ENCODE results near the gene HES4.
"Not testable (repeated sequence)": the region's sequence is repeated elsewhere in the genome, so short reads cannot be mapped to it uniquely, and the experiment has no call there.

Gene HES4

DNA sequence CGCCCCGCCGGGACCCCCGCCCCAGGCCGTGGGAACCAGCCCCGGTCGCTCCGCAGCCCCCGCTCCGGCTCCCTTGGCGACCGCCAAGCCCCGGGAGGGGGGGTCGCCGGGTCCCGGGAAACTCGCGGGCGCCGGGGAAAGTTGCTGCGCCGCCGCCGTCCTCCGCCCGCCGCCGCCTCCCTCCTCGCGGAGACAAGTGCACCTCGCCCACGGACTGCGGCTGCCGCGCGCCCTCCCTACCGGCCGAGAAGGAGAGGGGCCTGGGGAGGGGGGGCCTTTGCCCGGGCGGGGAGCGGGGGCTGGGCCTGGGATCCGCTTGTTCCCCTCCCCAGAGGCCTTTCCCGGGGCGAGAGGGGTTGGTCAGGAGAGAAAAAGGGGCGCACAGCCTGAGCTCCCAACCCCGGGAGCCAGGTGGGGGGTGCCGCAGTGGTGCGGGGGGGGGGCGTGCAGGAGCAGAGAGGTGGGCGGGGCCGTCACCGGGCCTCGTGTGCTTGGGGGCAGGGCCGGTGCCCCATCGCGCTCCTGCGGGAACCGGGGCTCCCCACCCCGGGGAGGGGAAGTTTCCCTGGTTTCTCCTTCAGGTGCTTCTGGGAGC lies 20.6 kb upstream of the HES4 start:
- no peak for TF ChIP-seq TAF1 (IDR thresholded peaks at IDR 0.05; ENCODE audit: low read depth, low read length)
- TF ChIP-seq SPI1 (IDR thresholded peaks at IDR 0.05; ENCODE audit: low read depth, low read length) = no peak
- no peak for TF ChIP-seq PAX5 (IDR thresholded peaks at IDR 0.05; ENCODE audit: insufficient read depth, low read length, severe bottlenecking)
- no peak for TF ChIP-seq POLR2AphosphoS5 (IDR thresholded peaks at IDR 0.05; ENCODE audit: low read depth, low read length)
- no peak for TF ChIP-seq POU2F2 (IDR thresholded peaks at IDR 0.05; ENCODE audit: low read depth, low read length)
- no peak for TF ChIP-seq POLR2A (IDR thresholded peaks at IDR 0.05; ENCODE audit: low read depth, low read length)
- FAIRE-seq (no peak), DNase-seq (ENCODE audit: insufficient read length, low spot score) (peak; percentile 63)

DNA sequence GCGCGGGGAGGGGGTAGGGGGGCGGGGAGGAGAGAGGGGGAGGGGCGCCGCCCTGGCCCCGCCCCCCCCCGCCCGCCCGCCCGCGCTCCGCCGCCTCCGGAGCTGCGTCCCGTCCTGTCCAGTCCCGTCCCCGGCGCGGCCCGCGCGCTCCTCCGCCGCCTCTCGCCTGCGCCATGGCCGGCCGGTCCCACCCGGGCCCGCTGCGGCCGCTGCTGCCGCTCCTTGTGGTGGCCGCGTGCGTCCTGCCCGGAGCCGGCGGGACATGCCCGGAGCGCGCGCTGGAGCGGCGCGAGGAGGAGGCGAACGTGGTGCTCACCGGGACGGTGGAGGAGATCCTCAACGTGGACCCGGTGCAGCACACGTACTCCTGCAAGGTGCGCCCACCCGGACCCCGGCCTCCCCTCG lies 20.1 kb upstream of the HES4 start, which contains the start of gene AGRN:
AGRN (plus strand) TSS at position 121 of the 405 bp plus-strand sequence; CDS start at position 174, 53 bp downstream.
- peak; percentile 58 for FAIRE-seq
- DNase-seq (ENCODE audit: insufficient read length, low spot score) = peak; percentile 73

DNA sequence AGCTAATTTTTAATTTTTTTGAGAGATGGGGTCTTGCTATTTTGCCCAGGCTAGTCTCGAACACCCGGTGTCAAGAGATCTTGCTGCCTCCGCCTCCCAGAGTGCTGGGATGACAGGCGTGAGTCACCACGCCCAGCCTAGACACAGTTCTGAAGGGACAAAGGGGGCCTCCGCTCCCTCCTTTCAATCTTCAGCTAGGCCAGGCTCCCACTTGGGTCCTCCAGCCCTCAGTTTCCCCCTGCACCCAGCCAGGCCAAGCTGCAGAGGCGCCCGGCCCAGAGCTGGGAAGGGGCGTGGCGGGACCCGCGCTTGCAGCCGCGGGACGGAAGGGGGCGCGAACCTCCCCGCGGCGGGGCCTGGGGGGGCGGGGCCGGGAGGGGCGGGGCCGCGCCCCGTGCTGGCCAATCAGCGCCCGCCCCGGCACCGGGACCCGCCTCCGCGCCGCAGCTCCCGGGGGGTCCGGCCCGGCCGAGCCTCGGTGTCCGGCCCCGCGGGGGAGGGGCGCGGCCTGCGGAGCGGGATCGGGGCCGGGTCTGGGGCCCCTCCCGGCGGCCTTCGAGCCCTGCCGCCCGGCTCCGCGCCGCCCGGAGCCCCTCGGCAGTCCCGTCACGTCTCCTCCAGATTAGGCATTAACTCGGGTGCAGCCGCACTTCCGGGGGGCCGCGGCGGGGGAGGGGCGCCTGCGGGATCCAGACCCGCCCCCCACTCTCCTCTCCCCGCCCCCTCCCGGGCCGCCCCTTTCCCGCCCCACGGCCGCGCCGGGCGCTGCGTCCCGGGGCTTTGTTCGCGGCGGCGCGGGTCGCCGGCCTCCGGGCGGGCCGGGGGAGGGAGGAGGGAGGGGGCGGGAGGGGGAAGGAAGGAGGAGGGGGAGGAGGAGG lies 19.5 kb upstream of the HES4 start:
- FAIRE-seq = peak; percentile 78

More for the DNA sequence above, 20.1 kb upstream of the HES4 start, which contains the start of gene AGRN:
- no peak for TF ChIP-seq SPI1 (IDR thresholded peaks at IDR 0.05; ENCODE audit: low read depth, low read length)
- TF ChIP-seq PAX5 (IDR thresholded peaks at IDR 0.05; ENCODE audit: insufficient read depth, low read length, severe bottlenecking) = no peak
- TF ChIP-seq POLR2A (IDR thresholded peaks at IDR 0.05; ENCODE audit: low read depth, low read length) = no peak
- no peak for TF ChIP-seq POLR2AphosphoS5 (IDR thresholded peaks at IDR 0.05; ENCODE audit: low read depth, low read length)
- TF ChIP-seq POU2F2 (IDR thresholded peaks at IDR 0.05; ENCODE audit: low read depth, low read length) = no peak
- no peak for TF ChIP-seq TAF1 (IDR thresholded peaks at IDR 0.05; ENCODE audit: low read depth, low read length)

DNA sequence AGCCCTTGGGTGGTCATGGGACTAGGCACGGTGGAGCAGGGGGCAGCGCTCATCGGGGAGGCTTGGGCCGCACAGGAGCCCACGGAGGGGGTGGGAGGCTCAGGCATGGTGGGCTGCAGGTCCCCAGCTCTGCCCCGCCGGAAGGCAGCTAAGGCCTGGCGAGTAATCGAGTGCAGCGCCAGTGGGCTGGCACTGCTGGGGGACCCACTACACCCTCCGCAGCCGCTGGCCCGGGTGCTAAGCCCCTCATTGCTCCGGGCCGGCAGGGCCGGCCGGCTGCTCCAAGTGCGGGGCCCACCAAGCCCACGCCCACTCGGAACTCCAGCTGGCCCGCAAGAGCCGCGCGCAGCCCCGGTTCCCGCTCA lies 18.4 kb upstream of the HES4 start:
- DNase-seq (ENCODE audit: insufficient read length, low spot score); FAIRE-seq: not testable (repeated sequence)

More for the DNA sequence above, 19.5 kb upstream of the HES4 start:
- DNase-seq (ENCODE audit: insufficient read length, low spot score) = peak; percentile 96
- TF ChIP-seq POU2F2 (IDR thresholded peaks at IDR 0.05; ENCODE audit: low read depth, low read length) (no peak), TAF1 (IDR thresholded peaks at IDR 0.05; ENCODE audit: low read depth, low read length) (no peak), PAX5 (IDR thresholded peaks at IDR 0.05; ENCODE audit: insufficient read depth, low read length, severe bottlenecking) (no peak)

DNA sequence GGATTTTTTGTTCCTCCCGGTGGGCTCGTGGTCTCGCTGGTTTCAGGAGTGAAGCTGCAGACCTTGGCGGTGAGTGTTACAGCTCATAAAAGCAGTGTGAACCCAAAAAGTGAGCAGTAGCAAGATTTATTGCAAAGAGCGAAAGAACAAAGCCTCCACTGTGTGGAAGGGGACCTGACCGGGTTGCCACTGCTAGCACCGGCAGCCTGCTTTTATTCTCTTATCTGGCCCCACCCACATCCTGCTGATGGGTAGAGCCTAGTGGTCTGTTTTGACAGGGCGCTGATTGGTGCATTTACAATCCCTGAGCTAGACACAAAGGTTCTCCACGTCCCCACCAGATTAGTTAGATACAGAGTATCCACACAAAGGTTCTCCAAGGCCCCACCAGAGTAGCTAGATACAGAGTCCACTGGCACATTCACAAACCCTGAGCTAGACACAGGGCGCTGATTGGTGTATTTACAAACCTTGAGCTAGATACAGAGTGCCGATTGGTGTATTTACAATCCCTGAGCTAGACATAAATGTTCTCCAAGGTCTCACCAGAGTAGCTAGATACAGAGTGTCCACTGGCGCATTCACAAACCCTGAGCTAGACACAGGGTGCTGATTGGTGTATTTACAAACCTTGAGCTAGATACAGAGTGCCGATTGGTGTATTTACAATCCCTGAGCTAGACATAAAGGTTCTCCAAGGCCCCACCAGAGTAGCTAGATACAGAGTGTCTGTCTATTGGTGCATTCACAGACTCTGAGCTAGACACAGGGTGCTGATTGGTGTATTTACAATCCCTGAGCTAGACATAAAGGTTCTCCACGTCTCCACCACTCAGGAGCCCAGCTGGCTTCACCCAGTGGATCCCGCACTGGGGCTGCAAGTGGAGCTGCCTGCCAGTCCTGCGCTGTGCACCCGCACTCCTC lies 17.8 kb upstream of the HES4 start:
- FAIRE-seq; DNase-seq (ENCODE audit: insufficient read length, low spot score): not testable (repeated sequence)

DNA sequence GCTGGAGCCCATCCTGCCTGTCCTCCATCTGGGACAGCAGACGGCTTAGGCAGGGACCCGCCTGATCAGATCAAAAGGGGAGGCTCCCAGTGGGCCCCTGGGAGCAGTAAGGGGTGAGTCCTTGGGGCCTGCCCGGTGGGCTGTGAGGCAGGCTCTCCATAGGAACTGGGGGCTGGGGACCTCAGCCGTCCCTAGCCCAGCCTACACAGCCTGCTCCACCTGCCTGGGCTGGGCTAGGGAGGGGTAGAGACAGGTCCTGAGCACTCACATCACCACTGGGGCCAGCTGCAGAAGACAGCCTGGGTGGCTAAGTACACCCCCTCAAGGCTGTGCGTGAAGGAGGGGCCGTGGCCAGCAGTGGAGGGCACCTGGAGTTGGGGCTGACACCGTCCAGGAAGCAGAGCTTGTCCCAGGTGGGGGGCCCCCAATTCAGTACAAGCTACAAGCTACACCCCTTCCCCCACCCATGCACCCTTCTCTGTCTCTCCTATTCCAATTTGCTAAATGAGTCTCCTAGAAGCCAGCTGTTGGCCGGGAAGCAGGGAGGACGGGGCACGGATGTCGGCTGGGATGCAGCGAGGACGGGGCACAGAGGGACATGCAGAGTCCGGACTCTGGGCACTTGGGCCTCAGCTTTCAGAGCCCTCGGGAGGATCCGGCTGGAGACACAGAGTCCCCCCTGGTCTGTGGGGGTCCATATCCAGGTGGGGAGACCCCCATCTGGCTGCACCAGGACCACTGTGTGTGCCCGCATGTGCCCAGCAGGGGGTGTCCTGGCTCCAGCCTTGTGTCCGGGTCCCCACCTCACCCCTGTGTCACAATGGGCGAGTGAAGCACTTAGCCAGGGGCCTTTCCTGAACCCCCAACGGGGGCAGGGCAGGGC lies 15.1 kb upstream of the HES4 start:
- DNase-seq (ENCODE audit: insufficient read length, low spot score) (no peak), FAIRE-seq (peak; percentile 28)
- TF ChIP-seq TAF1 (IDR thresholded peaks at IDR 0.05; ENCODE audit: low read depth, low read length) = no peak
- no peak for TF ChIP-seq POU2F2 (IDR thresholded peaks at IDR 0.05; ENCODE audit: low read depth, low read length)
- no peak for TF ChIP-seq SPI1 (IDR thresholded peaks at IDR 0.05; ENCODE audit: low read depth, low read length)
- no peak for TF ChIP-seq PAX5 (IDR thresholded peaks at IDR 0.05; ENCODE audit: insufficient read depth, low read length, severe bottlenecking)
- no peak for TF ChIP-seq POLR2A (IDR thresholded peaks at IDR 0.05; ENCODE audit: low read depth, low read length)
- no peak for TF ChIP-seq POLR2AphosphoS5 (IDR thresholded peaks at IDR 0.05; ENCODE audit: low read depth, low read length)

DNA sequence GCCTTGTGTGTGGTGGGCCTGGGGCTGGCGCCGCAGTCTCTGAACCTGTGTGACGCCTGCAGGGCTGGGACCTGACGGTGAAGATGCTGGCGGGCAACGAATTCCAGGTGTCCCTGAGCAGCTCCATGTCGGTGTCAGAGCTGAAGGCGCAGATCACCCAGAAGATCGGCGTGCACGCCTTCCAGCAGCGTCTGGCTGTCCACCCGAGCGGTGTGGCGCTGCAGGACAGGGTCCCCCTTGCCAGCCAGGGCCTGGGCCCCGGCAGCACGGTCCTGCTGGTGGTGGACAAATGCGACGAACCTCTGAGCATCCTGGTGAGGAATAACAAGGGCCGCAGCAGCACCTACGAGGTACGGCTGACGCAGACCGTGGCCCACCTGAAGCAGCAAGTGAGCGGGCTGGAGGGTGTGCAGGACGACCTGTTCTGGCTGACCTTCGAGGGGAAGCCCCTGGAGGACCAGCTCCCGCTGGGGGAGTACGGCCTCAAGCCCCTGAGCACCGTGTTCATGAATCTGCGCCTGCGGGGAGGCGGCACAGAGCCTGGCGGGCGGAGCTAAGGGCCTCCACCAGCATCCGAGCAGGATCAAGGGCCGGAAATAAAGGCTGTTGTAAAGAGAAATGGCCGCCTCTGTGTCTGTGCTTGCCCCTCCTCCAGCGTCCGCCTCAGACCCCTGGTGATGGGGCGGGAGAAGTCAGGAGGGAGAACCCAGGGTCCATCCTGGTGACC lies 14.2 kb upstream of the HES4 start:
- FAIRE-seq (no peak), DNase-seq (ENCODE audit: insufficient read length, low spot score) (no peak)
- TF ChIP-seq POLR2AphosphoS5 (IDR thresholded peaks at IDR 0.05; ENCODE audit: low read depth, low read length) = no peak
- TF ChIP-seq SPI1 (IDR thresholded peaks at IDR 0.05; ENCODE audit: low read depth, low read length) = no peak
- TF ChIP-seq POU2F2 (IDR thresholded peaks at IDR 0.05; ENCODE audit: low read depth, low read length) = no peak
- TF ChIP-seq POLR2A (IDR thresholded peaks at IDR 0.05; ENCODE audit: low read depth, low read length) = no peak
- no peak for TF ChIP-seq TAF1 (IDR thresholded peaks at IDR 0.05; ENCODE audit: low read depth, low read length)
- TF ChIP-seq PAX5 (IDR thresholded peaks at IDR 0.05; ENCODE audit: insufficient read depth, low read length, severe bottlenecking) = no peak

DNA sequence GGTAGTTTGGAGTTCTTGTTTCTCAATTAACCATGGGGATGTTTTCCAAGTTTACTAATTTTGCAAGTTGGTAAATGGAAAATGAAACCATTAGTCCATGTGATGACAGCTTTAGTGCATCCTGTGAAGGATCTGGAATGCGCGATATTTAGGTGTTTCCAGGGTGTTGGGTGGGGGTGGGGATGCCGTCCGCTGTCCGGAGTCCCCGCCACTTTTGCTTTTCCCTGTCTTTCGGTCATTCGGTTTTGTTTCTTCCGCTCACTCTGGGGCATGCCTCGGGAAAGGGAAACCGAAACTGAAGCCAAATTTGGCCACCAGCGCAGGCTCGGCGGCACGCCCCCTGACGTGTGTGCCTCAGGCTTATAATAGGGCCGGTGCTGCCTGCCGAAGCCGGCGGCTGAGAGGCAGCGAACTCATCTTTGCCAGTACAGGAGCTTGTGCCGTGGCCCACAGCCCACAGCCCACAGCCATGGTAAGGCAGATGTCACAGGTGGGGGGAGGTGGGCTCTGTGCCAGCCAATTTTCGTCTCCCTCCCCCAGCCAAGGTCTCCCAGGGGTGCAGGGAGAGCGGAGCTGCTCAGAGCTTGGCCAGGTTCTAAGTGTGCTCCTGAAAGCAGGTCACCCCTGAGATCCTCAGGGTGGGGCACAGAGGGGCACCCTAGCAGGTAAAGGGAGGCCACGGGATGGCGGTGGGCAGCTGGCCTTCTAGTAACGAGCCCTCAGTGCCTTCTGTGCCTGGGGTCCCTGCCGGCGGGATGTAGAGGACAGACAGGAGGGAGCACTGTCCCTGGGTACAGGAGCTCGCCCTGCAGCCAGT lies 13.4 kb upstream of the HES4 start, which contains the start of gene ISG15:
ISG15 (plus strand) TSS at position 393 of the 817 bp plus-strand sequence; CDS start at position 470, 77 bp downstream.
- TF ChIP-seq POLR2AphosphoS5 (IDR thresholded peaks at IDR 0.05; ENCODE audit: low read depth, low read length) (peak; percentile 66), POLR2A (IDR thresholded peaks at IDR 0.05; ENCODE audit: low read depth, low read length) (peak; percentile 74), POU2F2 (IDR thresholded peaks at IDR 0.05; ENCODE audit: low read depth, low read length) (no peak), SPI1 (IDR thresholded peaks at IDR 0.05; ENCODE audit: low read depth, low read length) (no peak), PAX5 (IDR thresholded peaks at IDR 0.05; ENCODE audit: insufficient read depth, low read length, severe bottlenecking) (no peak), TAF1 (IDR thresholded peaks at IDR 0.05; ENCODE audit: low read depth, low read length) (no peak)
- peak; percentile 90 for FAIRE-seq
- peak; percentile 80 for DNase-seq (ENCODE audit: insufficient read length, low spot score)

DNA sequence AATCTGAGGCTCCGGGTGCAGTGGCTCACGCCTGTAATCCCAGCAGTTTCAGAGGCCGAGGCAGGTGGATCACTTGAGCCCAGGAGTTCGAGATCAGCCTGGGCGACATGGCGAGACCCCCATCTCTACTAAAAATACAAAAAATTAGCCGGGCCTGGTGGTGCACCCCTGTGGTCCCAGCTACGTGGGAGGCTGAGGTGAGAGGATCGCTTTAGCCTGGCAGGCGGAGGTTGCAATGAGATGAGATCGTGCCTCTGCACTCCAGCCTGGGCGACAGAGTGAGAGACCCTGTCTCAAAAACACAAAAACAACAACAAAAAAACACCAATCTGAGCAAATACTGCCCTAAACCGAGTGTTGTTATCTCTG lies 12.8 kb upstream of the HES4 start:
- FAIRE-seq = not testable (repeated sequence)

More for the DNA sequence above, 12.8 kb upstream of the HES4 start:
- DNase-seq (ENCODE audit: insufficient read length, low spot score) = not testable (repeated sequence)
